Measurements from ENCODE around the gene HSPG2. TPM values are rescaled to one million over a fixed set of nuclear protein-coding genes. Genes with fewer than 3 reads are reported as not detected.
A peak's percentile ranks its signal among the peaks of the same experiment; 100 is the strongest.

HSPG2 gene
- total RNA-seq, 1 donor from 2014 or later, result 179 TPM

GRCh38 chr1:21834094-21834493, 103.0 kb downstream of the HSPG2 start:
- no peak overlapping the region for H3K4me3 ChIP-seq
- TF ChIP-seq POLR2A (IDR thresholded peaks at IDR 0.05), result no peak
- TF ChIP-seq, protein P1, sequence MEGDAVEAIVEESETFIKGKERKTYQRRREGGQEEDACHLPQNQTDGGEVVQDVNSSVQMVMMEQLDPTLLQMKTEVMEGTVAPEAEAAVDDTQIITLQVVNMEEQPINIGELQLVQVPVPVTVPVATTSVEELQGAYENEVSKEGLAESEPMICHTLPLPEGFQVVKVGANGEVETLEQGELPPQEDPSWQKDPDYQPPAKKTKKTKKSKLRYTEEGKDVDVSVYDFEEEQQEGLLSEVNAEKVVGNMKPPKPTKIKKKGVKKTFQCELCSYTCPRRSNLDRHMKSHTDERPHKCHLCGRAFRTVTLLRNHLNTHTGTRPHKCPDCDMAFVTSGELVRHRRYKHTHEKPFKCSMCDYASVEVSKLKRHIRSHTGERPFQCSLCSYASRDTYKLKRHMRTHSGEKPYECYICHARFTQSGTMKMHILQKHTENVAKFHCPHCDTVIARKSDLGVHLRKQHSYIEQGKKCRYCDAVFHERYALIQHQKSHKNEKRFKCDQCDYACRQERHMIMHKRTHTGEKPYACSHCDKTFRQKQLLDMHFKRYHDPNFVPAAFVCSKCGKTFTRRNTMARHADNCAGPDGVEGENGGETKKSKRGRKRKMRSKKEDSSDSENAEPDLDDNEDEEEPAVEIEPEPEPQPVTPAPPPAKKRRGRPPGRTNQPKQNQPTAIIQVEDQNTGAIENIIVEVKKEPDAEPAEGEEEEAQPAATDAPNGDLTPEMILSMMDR (IDR thresholded peaks at IDR 0.05), result no peak
- TF ChIP-seq POLR2AphosphoS5 (IDR thresholded peaks at IDR 0.05; ENCODE audit: insufficient read depth in 1 of 2, low read depth in 1 of 2), result no peak
- H3K27ac ChIP-seq, result no peak overlapping the region
- intact Hi-C loops (cut with DNase I), result no loop called here
- no peak for DNase-seq (ENCODE audit: extremely low spot score in 2 of 2)
- no peaks in the 10 kb centered on the region for H3K9me3 ChIP-seq
- peaks cover 13 to 98% of the 10 kb centered on the region in 2 donors for H3K36me3 ChIP-seq
- H3K27me3 ChIP-seq, result no peaks in the 10 kb centered on the region
- H3K4me1 ChIP-seq, result no peaks in the 10 kb centered on the region

GRCh38 chr1:21833392-21833976, 103.6 kb downstream of the HSPG2 start:
- H3K27me3 ChIP-seq, result no peaks in the 10 kb centered on the region
- DNase-seq (ENCODE audit: extremely low spot score in 2 of 2), result no peak
- H3K9me3 ChIP-seq, result no peaks in the 10 kb centered on the region
- H3K36me3 ChIP-seq, result peaks cover 11 to 98% of the 10 kb centered on the region in 2 donors
- no peak overlapping the region for H3K27ac ChIP-seq
- intact Hi-C loops (cut with DNase I), result no loop called here
- TF ChIP-seq POLR2A (IDR thresholded peaks at IDR 0.05) (no peak), POLR2AphosphoS5 (IDR thresholded peaks at IDR 0.05; ENCODE audit: insufficient read depth in 1 of 2, low read depth in 1 of 2) (peak in 1 of 2 donors; percentile 6)
- no peak overlapping the region for H3K4me3 ChIP-seq
- no peaks in the 10 kb centered on the region for H3K4me1 ChIP-seq

DNA sequence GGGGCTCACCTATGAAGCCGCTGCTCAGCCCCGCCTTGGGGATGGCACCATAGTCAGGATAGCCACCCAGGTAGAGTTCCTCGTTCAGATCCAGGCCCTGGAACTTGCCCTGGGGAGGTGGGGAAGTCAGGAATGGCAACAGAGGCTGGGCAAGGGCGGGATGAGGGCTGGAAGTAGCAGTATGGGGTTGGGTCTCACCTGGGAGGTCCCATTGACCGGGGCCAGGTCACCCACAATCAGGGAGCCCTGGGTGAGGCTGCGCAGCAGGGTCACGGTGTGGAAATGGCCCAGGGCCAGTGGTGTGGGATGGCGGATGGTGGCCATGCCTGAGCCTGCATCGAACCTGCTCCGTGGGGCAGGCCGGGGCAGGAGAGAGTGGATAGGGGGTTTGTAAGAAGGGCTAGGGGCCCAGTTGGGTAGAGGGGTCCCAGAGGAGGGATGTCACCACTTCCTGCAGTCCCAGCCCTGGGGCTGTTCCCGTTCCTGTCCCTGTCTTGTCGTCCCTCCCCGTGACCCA, 105.6 kb downstream of the HSPG2 start:
- Histone ChIP-seq H3K27ac (no peak overlapping the region), H3K36me3 (peaks cover 5 to 98% of the 10 kb centered on the region in 2 donors), H3K9me3 (no peaks in the 10 kb centered on the region), H3K27me3 (no peaks in the 10 kb centered on the region), H3K4me1 (no peaks in the 10 kb centered on the region), H3K4me3 (no peak overlapping the region)
- intact Hi-C loops (cut with DNase I), result no loop called here
- TF ChIP-seq POLR2A (IDR thresholded peaks at IDR 0.05) (no peak), POLR2AphosphoS5 (IDR thresholded peaks at IDR 0.05; ENCODE audit: insufficient read depth in 1 of 2, low read depth in 1 of 2) (no peak)
- TF ChIP-seq, protein P1 (IDR thresholded peaks at IDR 0.05), result no peak
- DNase-seq (ENCODE audit: extremely low spot score in 2 of 2), result no peak

DNA sequence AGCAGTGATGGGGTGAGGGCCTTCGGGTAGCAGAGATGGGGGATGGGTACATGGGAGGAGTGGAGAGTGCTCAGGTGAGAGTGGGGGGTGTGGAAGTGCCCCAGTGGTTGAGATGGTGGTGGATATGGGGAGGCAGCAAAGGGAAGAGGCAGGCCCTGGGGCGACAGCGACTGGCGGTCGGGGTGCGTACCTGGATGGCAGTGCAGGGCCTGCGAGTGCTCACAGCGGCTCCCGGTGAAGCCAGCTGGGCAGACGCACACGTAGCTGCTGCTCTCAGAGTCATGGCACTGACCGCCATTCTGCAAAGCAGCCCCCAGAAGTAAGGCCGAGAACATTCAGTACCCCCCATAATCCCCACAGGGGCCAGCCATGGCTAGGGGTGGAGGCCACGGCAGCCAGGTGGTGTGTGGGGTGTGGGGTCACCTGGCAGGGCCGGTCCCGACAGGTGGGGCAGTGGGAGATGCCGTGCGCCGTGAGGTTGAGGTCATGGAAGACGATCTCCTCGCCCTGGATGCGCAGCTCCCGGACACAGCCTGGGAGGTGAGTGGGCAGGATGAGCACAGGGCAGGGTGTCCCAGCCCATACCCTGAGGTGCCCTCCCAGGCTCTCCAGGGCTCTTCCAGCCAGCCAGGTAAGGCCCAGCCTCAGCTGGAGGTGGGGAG, 106.2 kb downstream of the HSPG2 start:
- TF ChIP-seq, protein P1 (IDR thresholded peaks at IDR 0.05), result no peak
- TF ChIP-seq POLR2AphosphoS5 (IDR thresholded peaks at IDR 0.05; ENCODE audit: insufficient read depth in 1 of 2, low read depth in 1 of 2), result no peak
- TF ChIP-seq POLR2A (IDR thresholded peaks at IDR 0.05), result no peak
- H3K36me3 ChIP-seq, result peaks cover 5 to 96% of the 10 kb centered on the region in 2 donors
- H3K27ac ChIP-seq, result no peak overlapping the region
- H3K27me3 ChIP-seq, result no peaks in the 10 kb centered on the region
- intact Hi-C loops (cut with DNase I), result no loop called here
- H3K4me1 ChIP-seq, result no peaks in the 10 kb centered on the region
- DNase-seq (ENCODE audit: extremely low spot score in 2 of 2), result no peak
- H3K4me3 ChIP-seq, result no peak overlapping the region
- no peaks in the 10 kb centered on the region for H3K9me3 ChIP-seq

- Histone ChIP-seq H3K9me3 (no peaks in the 10 kb centered on the region), H3K4me3 (no peak overlapping the region), H3K4me1 (no peaks in the 10 kb centered on the region), H3K27me3 (no peaks in the 10 kb centered on the region), H3K27ac (no peak overlapping the region), H3K36me3 (peaks cover 0 to 96% of the 10 kb centered on the region in 2 donors)
- intact Hi-C loops (cut with DNase I), result no loop called here
- TF ChIP-seq POLR2AphosphoS5 (IDR thresholded peaks at IDR 0.05; ENCODE audit: insufficient read depth in 1 of 2, low read depth in 1 of 2) (no peak), POLR2A (IDR thresholded peaks at IDR 0.05) (no peak)
- TF ChIP-seq, protein P1 (IDR thresholded peaks at IDR 0.05), result no peak
- DNase-seq (ENCODE audit: extremely low spot score in 2 of 2), result no peak
These were observed 107.8 kb downstream of the HSPG2 start for GRCh38 chr1:21829294-21829693.
